GM18909 (cell line): ENCODE measurements around the gene RAD51B.
"Not testable (repeated sequence)": the region's sequence is repeated elsewhere in the genome, so short reads cannot be mapped to it uniquely, and the experiment has no call there.

ENCODE experiments used
- ATAC-seq: cut with Tn5 transposase; IDR thresholded peaks from one replicate; pipeline ENCODE4 v1.9.1; 2021; ENCODE audit warnings: mild to moderate bottlenecking; ENCODE audit not compliant: unreplicated experiment, poor library complexity

RAD51B gene

GRCh38 chr14:68424443-68425172, 605.0 kb downstream of the RAD51B start:
- no peak for ATAC-seq

GRCh38 chr14:68426661-68427549, 607.3 kb downstream of the RAD51B start:
- ATAC-seq: no peak

GRCh38 chr14:68427550-68427890, 607.9 kb downstream of the RAD51B start:
- no peak for ATAC-seq

DNA sequence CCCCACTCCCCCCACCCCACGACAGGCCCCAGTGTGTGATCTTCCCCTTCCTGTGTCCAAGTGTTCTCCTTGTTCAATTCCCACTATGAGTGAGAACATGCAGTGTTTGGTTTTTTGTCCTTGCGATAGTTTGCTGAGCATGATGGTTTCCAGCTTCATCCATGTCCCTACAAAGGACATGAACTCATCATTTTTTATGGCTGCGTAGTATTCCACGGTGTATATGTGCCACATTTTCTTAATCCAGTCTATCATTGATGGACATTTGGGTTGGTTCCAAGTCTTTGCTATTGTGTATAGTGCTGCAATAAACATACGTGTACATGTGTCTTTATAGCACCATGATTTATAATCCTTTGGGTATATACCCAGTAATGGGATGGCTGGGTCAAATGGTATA, 609.3 kb downstream of the RAD51B start:
- ATAC-seq: not testable (repeated sequence)

DNA sequence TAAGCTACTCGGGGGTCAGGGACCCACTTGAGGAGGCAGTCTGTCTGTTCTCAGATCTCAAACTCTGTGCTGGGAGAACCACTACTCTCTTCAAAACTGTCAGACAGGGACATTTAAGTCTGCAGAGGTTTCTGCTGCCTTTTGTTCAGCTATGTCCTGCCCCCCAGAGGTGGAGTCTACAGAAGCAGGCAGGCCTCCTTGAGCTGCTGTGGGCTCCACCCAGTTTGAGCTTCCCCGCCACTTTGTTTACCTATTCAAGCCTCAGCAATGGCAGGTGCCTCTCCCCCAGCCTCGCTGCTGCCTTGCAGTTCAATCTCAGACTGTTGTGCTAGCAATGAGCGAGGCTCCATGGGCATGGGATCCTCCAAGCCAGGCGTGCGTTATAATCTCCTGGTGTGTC, 614.6 kb downstream of the RAD51B start:
- ATAC-seq: not testable (repeated sequence)

GRCh38 chr14:68435631-68436030, 616.1 kb downstream of the RAD51B start:
- not testable (repeated sequence) for ATAC-seq

DNA sequence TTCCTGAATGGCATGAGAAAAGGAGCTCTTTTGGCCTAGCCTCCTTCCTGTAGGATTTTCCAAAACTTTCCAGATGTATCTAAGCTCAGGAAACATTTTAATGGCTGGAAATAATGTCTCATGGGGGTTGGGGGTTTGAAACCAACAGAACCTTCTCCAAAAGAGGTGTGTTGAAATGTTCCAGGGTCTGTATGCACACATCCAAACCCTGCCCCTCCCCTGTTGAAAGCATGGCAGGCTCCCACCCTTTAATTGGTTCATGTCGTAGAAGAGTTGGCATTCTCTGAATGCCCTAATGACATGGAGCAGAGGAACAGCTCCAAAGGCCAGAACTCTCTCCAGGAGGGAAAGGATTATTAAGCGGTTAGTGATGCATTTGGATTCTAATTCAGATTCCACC, 620.1 kb downstream of the RAD51B start:
- ATAC-seq: no peak

GRCh38 chr14:68440820-68441219, 621.2 kb downstream of the RAD51B start:
- no peak for ATAC-seq

DNA sequence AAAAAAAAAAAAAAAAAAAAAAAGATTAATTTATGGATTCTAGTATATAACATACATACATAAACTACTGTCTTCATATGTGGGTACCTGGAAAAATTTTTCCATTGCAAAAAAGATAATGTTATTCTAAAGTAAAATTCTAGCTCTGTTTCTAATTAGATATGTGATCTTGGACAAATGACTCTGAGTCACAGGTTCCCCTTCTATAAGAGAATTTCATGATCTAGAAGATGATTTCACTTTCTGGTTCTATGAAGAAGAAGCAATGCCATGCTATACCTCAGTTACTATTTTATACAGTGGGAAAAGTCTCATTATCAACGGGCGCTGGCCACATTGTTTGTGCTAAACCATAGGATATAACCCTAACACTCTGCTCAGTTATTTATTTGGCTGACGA, 622.0 kb downstream of the RAD51B start:
- no peak for ATAC-seq

DNA sequence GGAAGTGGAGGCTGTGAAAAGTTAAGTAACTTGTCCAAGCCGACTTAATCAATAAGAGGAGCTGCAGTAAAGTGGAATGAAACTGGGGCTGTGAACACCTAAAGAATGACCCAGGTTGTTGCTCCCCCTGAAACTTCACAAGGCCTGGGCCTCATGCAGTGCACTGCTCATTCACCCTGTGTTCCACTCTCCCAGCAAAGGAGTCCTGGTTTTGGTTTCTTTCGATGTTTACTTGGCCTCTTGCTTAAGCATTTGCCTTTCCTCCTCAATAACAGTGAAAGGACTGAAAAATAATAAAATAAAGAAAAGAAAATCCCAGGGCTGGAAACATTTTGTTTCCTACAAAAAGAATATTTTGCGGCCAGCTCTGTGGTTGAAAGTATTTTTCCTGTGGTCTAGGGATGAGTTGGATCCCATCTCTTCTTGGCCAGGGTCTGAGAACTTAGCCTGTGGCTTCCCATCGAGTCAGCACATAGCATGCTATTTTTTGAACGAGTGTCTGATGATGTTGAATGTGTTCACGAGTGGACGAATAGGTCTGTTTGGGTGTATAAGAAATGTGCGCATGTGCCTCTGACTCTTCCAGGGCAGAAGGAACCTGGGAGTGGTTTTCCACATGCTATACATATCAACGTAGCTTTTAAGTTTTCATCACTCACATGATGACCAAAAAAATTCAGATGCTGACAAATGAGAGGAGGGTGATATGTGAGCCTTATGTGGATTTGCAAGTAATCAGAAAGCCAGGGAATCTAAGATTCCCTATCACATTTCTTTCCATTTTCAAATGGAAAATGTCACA, 623.5 kb downstream of the RAD51B start:
- ATAC-seq: no peak

GRCh38 chr14:68444449-68445168, 625.0 kb downstream of the RAD51B start:
- no peak for ATAC-seq

GRCh38 chr14:68446243-68447040, 626.9 kb downstream of the RAD51B start:
- no peak for ATAC-seq

GRCh38 chr14:68447581-68448251, 628.1 kb downstream of the RAD51B start:
- no peak for ATAC-seq

GRCh38 chr14:68448252-68448902, 628.8 kb downstream of the RAD51B start:
- no peak for ATAC-seq

DNA sequence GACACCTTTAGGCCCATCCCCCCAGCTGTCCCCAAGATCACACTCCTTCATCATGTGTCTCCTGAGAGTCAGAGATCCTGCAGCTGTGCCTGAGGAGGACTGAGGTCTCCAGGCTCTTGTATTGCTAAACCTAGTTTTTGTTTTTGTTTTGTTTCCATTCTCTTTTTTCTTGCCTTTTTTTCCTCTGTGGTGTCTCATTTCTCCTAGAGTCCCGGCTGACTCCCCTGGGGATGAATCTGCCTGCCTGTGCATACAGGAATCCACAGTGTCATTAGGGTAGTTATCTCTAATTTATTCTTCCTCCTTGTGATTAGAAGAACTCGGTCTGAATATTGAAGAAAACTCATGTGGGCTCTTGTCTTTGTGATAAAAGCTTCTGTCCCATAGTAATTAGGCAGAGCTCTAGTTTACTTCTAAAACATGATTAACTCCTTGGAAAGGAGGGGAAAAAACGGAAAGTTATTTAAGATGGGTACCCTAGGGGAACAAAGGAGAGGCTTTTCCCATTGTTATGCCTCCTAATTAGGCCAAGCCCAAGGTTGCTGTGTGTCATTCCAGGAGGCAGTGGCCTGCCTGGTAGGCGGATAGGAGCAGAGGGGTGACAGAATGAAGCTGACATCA, 630.1 kb downstream of the RAD51B start:
- no peak for ATAC-seq

DNA sequence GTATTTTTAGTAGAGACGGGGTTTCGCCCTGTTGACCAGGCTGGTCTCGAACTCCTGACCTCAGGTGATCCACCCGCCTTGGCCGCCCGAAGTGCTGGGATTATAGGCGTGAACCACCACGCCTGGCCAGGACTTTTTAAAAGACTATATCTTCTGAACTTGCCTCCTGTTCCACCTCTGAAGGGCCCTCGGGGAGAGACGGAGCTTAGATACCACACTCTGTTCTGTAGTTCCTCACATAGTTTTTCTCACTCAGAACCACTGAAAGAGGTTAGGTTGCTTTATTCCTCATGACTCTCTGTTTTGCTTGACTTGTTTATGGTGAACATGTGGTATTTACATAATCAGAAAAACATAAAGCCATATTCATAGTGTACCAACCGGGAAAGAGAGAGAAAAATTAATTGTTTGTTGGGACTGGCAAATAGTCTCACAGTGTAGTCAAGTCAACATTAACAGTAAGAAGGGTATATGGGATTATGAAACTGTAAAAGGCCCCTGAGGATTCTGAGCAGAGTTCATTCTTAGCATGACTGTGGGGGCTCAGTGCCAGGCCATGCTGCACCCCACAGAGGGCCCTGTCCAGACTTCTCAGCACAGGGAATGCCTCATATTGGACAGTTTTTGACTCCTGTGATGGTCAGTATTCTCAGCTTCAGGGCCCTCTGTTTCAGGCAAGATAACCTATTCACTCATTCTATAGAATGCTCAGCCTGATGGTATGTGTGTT, 631.0 kb downstream of the RAD51B start:
- no peak for ATAC-seq

DNA sequence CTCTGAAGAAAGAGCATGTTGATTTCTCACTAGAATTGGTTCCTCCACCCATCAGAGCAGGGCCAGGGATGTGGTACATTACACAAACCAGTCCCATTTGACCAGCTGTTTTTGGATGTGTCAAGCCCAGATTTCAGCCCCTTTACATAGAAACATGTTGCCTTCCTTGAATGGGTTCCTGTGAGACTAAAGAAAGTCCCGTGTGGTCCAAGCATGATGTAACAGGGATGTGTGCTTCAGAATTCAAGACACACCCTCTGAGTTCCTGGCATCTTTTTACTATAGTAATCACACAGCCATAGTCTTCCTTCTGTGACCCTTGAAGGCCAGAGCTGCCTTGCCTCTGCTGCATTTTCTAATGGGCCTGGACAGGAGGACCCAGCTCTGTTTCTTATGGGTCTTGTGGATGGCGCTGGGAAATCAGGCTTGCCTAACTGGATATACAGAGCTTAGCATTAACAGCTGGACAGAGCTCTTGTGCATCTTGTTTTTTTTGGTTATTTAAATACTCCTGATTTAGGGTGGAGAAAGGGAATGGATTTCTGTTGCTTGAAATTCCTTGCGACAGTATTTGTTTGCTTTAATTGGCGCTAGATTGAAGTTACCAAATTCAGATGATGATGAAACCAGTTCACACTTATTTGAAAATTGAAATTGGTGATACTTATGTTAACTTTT, 632.3 kb downstream of the RAD51B start:
- ATAC-seq: no peak
